Neural cell (in vitro differentiated cells): ENCODE data around the gene GRK4. TPM values are rescaled to one million over a fixed set of nuclear protein-coding genes. Genes with fewer than 3 reads are reported as not detected.
"Not testable (repeated sequence)": the region's sequence is repeated elsewhere in the genome, so short reads cannot be mapped to it uniquely, and the experiment has no call there.

Source experiments
- H2AFZ ChIP-seq: fragments of 200-600, 300-800 bp; sonication (generic), shearing (Covaris generic); 2 replicates; pipeline ENCODE4 v1.6.0; 2014; ENCODE audit warnings: low read depth, mild to moderate bottlenecking, antibody characterized with exemption, low read length, moderate library complexity
- H3F3A ChIP-seq: fragments of 200-600 bp; shearing (Covaris generic); 2 replicates; pipeline ENCODE4 v1.6.1; 2016; ENCODE audit warnings: mild to moderate bottlenecking, moderate library complexity, mixed read lengths, antibody characterized with exemption, low read length; ENCODE audit not compliant: insufficient read depth, poor library complexity, severe bottlenecking
- H3K27ac ChIP-seq: fragments of 200-600, 300-800 bp; sonication (generic), shearing (Covaris generic); 2 replicates; pipeline ENCODE4 v1.5.1; 2014; ENCODE audit warnings: mild to moderate bottlenecking, low read length, moderate library complexity
- H3K27me3 ChIP-seq: fragments of 300-800, 200-600 bp; sonication (generic), shearing (Covaris generic); 2 replicates; pipeline ENCODE4 v1.6.0; 2014; ENCODE audit warnings: mild to moderate bottlenecking, low read depth, low read length, moderate library complexity; ENCODE audit not compliant: insufficient read depth
- H3K36me3 ChIP-seq: fragments of 300-800, 200-600 bp; sonication (generic), shearing (Covaris generic); 2 replicates; pipeline ENCODE4 v1.5.1; 2014; ENCODE audit warnings: mild to moderate bottlenecking, antibody characterized with exemption, low read length, moderate library complexity; ENCODE audit not compliant: insufficient read depth
- H3K4me2 ChIP-seq: fragments of 300-800, 200-600 bp; sonication (generic), shearing (Covaris generic); 2 replicates; pipeline ENCODE4 v1.6.0; 2014; ENCODE audit warnings: mild to moderate bottlenecking, low read length
- H3K4me3 ChIP-seq: fragments of 300-800, 200-600 bp; sonication (generic), shearing (Covaris generic); 2 replicates; pipeline ENCODE4 v1.5.1; 2014; ENCODE audit warnings: mild to moderate bottlenecking, low read length, moderate library complexity
- H3K79me2 ChIP-seq: fragments of 200-600 bp; shearing (Covaris generic); replicated peaks from 2 replicates; pipeline ENCODE4 v1.6.0; 2014; ENCODE audit warnings: mild to moderate bottlenecking, low read length, moderate library complexity; ENCODE audit not compliant: insufficient read depth
- H3K9ac ChIP-seq: fragments of 300-800, 200-600 bp; sonication (generic), shearing (Covaris generic); 2 replicates; pipeline ENCODE4 v1.6.1; 2016; ENCODE audit warnings: mild to moderate bottlenecking, low read length, mixed read lengths
- H3K9me2 ChIP-seq: fragments of 200-600 bp; shearing (Covaris generic); 2 replicates; pipeline ENCODE4 v1.6.1; 2016; ENCODE audit warnings: mild to moderate bottlenecking, low read length, mixed read lengths; ENCODE audit not compliant: insufficient read depth
- H3K9me3 ChIP-seq: fragments of 200-600, 300-800 bp; sonication (generic), shearing (Covaris generic); 2 replicates; pipeline ENCODE4 v1.6.1; 2016; ENCODE audit warnings: mild to moderate bottlenecking, mixed run types, low read length, moderate library complexity, mixed read lengths
- H4K20me1 ChIP-seq: fragments of 200-600 bp; shearing (Covaris generic); 2 replicates; pipeline ENCODE4 v1.6.1; 2016; ENCODE audit warnings: mild to moderate bottlenecking, mixed run types; ENCODE audit not compliant: insufficient read depth
- EP300 ChIP-seq: fragments of 450-650 bp; conservative IDR thresholded peaks from 2 replicates; pipeline ENCODE4 v1.6.1; 2014; ENCODE audit warnings: antibody characterized with exemption, mild to moderate bottlenecking, moderate library complexity; ENCODE audit not compliant: poor library complexity, severe bottlenecking
- EZH2 ChIP-seq: fragments of 200-600, 300-800 bp; shearing (Covaris generic), sonication (generic); IDR thresholded peaks from 2 replicates; pipeline ENCODE4 v1.6.1; 2014; ENCODE audit warnings: antibody characterized with exemption, low read length, borderline replicate concordance, mild to moderate bottlenecking; ENCODE audit not compliant: insufficient read depth, poor library complexity, severe bottlenecking
- MXI1 ChIP-seq: fragments of 450-650 bp; conservative IDR thresholded peaks from 2 replicates; pipeline ENCODE4 v1.6.1; 2014; ENCODE audit warnings: antibody characterized with exemption, mild to moderate bottlenecking; ENCODE audit not compliant: poor library complexity, severe bottlenecking
- POLR2AphosphoS5 ChIP-seq: IDR thresholded peaks from 2 replicates; pipeline ENCODE4 v1.6.1; 2012
- RAD21 ChIP-seq: fragments of 450-650 bp; conservative IDR thresholded peaks from 2 replicates; pipeline ENCODE4 v1.6.1; 2014; ENCODE audit warnings: antibody characterized with exemption, mild to moderate bottlenecking, moderate library complexity
- SMC3 ChIP-seq: fragments of 450-650 bp; conservative IDR thresholded peaks from 2 replicates; pipeline ENCODE4 v1.6.1; 2014; ENCODE audit warnings: antibody characterized with exemption, mild to moderate bottlenecking, moderate library complexity; ENCODE audit not compliant: poor library complexity
- TAF1 ChIP-seq: IDR thresholded peaks from 2 replicates; pipeline ENCODE4 v1.6.1; 2012; ENCODE audit warnings: low read depth
- polyA plus RNA-seq: library from polyadenylated mRNA; depleted of rRNA; stranded (reverse); fragments of >200 nt; gene quantifications from 2 replicates; pipeline ENCODE4 v1.2.3, GENCODE V29; 2014
- TF ChIP-seq, protein P1 (sequence below): IDR thresholded peaks from 2 replicates; pipeline ENCODE4 v1.6.1; 2012; ENCODE audit warnings: borderline replicate concordance
- TF ChIP-seq, protein P2 (sequence below): fragments of 450-650 bp; IDR thresholded peaks from 2 replicates; pipeline ENCODE4 v1.5.1; 2014; ENCODE audit warnings: antibody characterized with exemption, mild to moderate bottlenecking, moderate library complexity; ENCODE audit not compliant: poor library complexity, severe bottlenecking

GRK4 gene
- polyA plus RNA-seq, 1 donor from 2014 or later = 17.4 TPM

DNA sequence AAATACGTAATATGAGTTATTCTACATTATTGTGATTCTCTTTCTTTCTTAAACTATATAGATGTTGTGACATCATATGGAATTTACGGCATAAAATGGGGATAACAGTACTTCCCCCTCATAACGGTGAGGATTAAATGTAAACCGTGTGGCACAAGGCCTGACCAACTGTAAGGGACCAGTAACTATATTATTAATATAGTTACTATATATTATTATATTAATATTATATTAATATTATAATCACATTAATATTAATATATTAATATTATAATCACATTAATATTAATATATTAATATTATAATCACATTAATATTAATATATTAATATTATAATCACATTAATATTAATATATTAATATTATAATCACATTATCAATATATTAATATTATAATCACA is 2.9 kb upstream of the GRK4 start:
- not testable (repeated sequence) for H3K9me3 ChIP-seq, H3K4me3 ChIP-seq, H3K9me2 ChIP-seq, H3K27ac ChIP-seq, H3F3A ChIP-seq, H3K4me2 ChIP-seq, H2AFZ ChIP-seq, H3K27me3 ChIP-seq, H4K20me1 ChIP-seq, H3K9ac ChIP-seq
- Histone ChIP-seq H3K36me3 (peaks cover 12% of the 10 kb centered on the region), H3K79me2 (peaks cover 15% of the 10 kb centered on the region)

DNA sequence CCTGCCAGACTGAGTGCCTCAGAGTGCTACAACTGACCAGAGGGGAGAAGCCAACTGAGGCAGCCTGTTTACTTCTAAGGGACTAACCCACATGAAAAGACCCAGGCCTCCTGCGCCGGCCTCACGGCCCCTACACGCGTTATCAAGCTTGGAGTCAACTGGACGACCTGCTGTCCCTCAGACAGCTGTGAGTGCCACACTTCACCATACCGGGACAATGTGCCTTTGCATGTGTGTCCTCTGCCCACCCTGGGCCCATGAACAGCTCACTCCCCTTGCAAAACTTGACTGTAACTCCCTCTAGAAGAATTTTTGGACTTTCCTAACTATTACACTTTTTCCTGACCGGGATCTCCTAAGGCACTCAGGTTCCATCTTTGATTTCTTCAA is 2.0 kb upstream of the GRK4 start:
- no peaks in the 10 kb centered on the region for H3K27me3 ChIP-seq
- no peak overlapping the region for H3K27ac ChIP-seq
- H3K79me2 ChIP-seq = peaks cover 15% of the 10 kb centered on the region
- H3K9me3 ChIP-seq = no peaks in the 10 kb centered on the region
- no peaks in the 10 kb centered on the region for H3F3A ChIP-seq
- no peak overlapping the region for H2AFZ ChIP-seq
- no peaks in the 10 kb centered on the region for H4K20me1 ChIP-seq
- H3K4me2 ChIP-seq = peak overlapping the region; percentile 75
- H3K9me2 ChIP-seq = no peaks in the 10 kb centered on the region
- peaks cover 2% of the 10 kb centered on the region for H3K36me3 ChIP-seq
- peak overlapping the region; percentile 97 for H3K4me3 ChIP-seq
- no peak overlapping the region for H3K9ac ChIP-seq
- TF ChIP-seq, protein P1, sequence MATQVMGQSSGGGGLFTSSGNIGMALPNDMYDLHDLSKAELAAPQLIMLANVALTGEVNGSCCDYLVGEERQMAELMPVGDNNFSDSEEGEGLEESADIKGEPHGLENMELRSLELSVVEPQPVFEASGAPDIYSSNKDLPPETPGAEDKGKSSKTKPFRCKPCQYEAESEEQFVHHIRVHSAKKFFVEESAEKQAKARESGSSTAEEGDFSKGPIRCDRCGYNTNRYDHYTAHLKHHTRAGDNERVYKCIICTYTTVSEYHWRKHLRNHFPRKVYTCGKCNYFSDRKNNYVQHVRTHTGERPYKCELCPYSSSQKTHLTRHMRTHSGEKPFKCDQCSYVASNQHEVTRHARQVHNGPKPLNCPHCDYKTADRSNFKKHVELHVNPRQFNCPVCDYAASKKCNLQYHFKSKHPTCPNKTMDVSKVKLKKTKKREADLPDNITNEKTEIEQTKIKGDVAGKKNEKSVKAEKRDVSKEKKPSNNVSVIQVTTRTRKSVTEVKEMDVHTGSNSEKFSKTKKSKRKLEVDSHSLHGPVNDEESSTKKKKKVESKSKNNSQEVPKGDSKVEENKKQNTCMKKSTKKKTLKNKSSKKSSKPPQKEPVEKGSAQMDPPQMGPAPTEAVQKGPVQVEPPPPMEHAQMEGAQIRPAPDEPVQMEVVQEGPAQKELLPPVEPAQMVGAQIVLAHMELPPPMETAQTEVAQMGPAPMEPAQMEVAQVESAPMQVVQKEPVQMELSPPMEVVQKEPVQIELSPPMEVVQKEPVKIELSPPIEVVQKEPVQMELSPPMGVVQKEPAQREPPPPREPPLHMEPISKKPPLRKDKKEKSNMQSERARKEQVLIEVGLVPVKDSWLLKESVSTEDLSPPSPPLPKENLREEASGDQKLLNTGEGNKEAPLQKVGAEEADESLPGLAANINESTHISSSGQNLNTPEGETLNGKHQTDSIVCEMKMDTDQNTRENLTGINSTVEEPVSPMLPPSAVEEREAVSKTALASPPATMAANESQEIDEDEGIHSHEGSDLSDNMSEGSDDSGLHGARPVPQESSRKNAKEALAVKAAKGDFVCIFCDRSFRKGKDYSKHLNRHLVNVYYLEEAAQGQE = no peak
- TF ChIP-seq EP300 (no peak), POLR2AphosphoS5 (no peak), TAF1 (no peak), EZH2 (no peak), SMC3 (no peak), RAD21 (no peak), MXI1 (no peak)
- TF ChIP-seq, protein P2, sequence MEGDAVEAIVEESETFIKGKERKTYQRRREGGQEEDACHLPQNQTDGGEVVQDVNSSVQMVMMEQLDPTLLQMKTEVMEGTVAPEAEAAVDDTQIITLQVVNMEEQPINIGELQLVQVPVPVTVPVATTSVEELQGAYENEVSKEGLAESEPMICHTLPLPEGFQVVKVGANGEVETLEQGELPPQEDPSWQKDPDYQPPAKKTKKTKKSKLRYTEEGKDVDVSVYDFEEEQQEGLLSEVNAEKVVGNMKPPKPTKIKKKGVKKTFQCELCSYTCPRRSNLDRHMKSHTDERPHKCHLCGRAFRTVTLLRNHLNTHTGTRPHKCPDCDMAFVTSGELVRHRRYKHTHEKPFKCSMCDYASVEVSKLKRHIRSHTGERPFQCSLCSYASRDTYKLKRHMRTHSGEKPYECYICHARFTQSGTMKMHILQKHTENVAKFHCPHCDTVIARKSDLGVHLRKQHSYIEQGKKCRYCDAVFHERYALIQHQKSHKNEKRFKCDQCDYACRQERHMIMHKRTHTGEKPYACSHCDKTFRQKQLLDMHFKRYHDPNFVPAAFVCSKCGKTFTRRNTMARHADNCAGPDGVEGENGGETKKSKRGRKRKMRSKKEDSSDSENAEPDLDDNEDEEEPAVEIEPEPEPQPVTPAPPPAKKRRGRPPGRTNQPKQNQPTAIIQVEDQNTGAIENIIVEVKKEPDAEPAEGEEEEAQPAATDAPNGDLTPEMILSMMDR = no peak

DNA sequence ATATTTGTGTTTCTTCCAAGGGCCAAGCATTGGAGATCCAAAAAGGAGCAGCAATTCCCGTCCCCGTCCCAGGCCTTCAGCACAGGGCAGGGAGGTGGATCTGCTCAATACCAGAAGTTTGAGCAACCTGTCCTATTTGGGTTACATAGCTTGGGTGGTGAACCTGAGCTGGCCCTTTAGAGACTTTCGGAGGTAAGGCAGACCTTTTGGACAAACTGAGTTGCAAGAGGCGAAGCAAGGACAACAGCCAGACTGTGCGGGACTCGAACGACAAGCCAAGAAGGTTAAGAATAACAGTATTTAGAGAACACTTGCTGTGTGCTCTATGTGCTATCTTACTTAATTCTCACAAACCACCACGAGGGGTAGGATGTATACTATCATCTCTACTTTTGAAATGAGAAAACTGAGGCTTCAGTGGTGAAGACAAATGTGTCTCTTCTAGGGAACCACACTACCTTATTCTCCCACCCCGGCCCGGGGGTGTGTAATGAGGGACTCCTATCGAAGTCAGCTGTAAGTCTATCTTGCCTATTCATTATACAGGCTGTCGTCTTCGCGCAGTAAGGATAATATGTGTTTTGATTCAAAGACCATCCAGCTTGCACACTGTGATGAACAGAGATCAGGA is 1.4 kb upstream of the GRK4 start:
- H3K9me3 ChIP-seq = no peaks in the 10 kb centered on the region
- peaks cover 15% of the 10 kb centered on the region for H3K79me2 ChIP-seq
- H3K4me3 ChIP-seq = peak overlapping the region; percentile 97
- H3F3A ChIP-seq = no peaks in the 10 kb centered on the region
- peak overlapping the region; percentile 72 for H3K27ac ChIP-seq
- H3K27me3 ChIP-seq = no peaks in the 10 kb centered on the region
- H3K9ac ChIP-seq = peak overlapping the region; percentile 75
- no peak overlapping the region for H2AFZ ChIP-seq
- H4K20me1 ChIP-seq = no peaks in the 10 kb centered on the region
- no peaks in the 10 kb centered on the region for H3K36me3 ChIP-seq
- H3K9me2 ChIP-seq = no peaks in the 10 kb centered on the region
- no peak for TF ChIP-seq SMC3
- no peak for TF ChIP-seq POLR2AphosphoS5
- H3K4me2 ChIP-seq = peak overlapping the region; percentile 75
